ENCODE measurements around the gene STAT4.

DNA sequence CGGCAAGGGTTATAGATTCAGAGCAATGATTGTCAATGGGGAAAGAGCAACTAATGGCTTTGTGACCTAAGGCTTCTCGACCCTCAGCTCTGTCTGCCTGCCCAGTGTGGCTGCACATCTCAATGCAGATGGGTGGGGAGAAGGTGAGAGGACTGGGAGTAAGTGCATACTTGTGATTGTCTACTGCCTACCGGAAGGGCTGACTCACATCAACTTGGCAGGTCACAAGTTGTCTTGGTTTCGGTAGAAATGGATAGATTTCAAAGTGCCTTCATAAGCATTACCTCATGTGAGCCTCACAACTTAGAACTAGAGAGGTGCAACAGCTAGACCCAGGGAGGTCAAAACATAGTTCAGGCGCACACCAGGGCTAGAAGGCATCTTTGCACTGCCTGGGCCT is 166.2 kb downstream of the STAT4 start:
- TF ChIP-seq, protein P1, sequence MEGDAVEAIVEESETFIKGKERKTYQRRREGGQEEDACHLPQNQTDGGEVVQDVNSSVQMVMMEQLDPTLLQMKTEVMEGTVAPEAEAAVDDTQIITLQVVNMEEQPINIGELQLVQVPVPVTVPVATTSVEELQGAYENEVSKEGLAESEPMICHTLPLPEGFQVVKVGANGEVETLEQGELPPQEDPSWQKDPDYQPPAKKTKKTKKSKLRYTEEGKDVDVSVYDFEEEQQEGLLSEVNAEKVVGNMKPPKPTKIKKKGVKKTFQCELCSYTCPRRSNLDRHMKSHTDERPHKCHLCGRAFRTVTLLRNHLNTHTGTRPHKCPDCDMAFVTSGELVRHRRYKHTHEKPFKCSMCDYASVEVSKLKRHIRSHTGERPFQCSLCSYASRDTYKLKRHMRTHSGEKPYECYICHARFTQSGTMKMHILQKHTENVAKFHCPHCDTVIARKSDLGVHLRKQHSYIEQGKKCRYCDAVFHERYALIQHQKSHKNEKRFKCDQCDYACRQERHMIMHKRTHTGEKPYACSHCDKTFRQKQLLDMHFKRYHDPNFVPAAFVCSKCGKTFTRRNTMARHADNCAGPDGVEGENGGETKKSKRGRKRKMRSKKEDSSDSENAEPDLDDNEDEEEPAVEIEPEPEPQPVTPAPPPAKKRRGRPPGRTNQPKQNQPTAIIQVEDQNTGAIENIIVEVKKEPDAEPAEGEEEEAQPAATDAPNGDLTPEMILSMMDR (IDR thresholded peaks at IDR 0.05), result no peak
- TF ChIP-seq, protein P2, sequence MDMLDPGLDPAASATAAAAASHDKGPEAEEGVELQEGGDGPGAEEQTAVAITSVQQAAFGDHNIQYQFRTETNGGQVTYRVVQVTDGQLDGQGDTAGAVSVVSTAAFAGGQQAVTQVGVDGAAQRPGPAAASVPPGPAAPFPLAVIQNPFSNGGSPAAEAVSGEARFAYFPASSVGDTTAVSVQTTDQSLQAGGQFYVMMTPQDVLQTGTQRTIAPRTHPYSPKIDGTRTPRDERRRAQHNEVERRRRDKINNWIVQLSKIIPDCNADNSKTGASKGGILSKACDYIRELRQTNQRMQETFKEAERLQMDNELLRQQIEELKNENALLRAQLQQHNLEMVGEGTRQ (CRISPR knock-in tag; IDR thresholded peaks at IDR 0.05), result no peak
- TF ChIP-seq, protein P3, sequence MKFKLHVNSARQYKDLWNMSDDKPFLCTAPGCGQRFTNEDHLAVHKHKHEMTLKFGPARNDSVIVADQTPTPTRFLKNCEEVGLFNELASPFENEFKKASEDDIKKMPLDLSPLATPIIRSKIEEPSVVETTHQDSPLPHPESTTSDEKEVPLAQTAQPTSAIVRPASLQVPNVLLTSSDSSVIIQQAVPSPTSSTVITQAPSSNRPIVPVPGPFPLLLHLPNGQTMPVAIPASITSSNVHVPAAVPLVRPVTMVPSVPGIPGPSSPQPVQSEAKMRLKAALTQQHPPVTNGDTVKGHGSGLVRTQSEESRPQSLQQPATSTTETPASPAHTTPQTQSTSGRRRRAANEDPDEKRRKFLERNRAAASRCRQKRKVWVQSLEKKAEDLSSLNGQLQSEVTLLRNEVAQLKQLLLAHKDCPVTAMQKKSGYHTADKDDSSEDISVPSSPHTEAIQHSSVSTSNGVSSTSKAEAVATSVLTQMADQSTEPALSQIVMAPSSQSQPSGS (CRISPR knock-in tag; IDR thresholded peaks at IDR 0.05; ENCODE audit: borderline replicate concordance, low read depth), result no peak
- TF ChIP-seq IRF2 (CRISPR knock-in tag; IDR thresholded peaks at IDR 0.05; ENCODE audit: borderline replicate concordance, low read depth) (no peak), CBFB (CRISPR knock-in tag; IDR thresholded peaks at IDR 0.05; ENCODE audit: low read depth) (no peak), KAT7 (CRISPR knock-in tag; IDR thresholded peaks at IDR 0.05; ENCODE audit: borderline replicate concordance) (no peak)
- TF ChIP-seq, protein P4, sequence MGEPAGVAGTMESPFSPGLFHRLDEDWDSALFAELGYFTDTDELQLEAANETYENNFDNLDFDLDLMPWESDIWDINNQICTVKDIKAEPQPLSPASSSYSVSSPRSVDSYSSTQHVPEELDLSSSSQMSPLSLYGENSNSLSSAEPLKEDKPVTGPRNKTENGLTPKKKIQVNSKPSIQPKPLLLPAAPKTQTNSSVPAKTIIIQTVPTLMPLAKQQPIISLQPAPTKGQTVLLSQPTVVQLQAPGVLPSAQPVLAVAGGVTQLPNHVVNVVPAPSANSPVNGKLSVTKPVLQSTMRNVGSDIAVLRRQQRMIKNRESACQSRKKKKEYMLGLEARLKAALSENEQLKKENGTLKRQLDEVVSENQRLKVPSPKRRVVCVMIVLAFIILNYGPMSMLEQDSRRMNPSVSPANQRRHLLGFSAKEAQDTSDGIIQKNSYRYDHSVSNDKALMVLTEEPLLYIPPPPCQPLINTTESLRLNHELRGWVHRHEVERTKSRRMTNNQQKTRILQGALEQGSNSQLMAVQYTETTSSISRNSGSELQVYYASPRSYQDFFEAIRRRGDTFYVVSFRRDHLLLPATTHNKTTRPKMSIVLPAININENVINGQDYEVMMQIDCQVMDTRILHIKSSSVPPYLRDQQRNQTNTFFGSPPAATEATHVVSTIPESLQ (CRISPR knock-in tag; IDR thresholded peaks at IDR 0.05), result no peak
